GM18502 (cell line): ENCODE measurements around the gene IRAK4.
A peak's percentile ranks its signal among the peaks of the same experiment; 100 is the strongest.
"Not testable (repeated sequence)": the region's sequence is repeated elsewhere in the genome, so short reads cannot be mapped to it uniquely, and the experiment has no call there.

Source experiments
- ATAC-seq: cut with Tn5 transposase; IDR thresholded peaks from one replicate; pipeline ENCODE4 v1.9.1; 2021; ENCODE audit warnings: mild to moderate bottlenecking; ENCODE audit not compliant: unreplicated experiment, poor library complexity

Gene IRAK4

GRCh38 chr12:43758728-43759563 is at the start of gene IRAK4, which contains the start of gene PUS7L:
Gene IRAK4, plus strand, starts transcription at chr12:43758951. Its CDS starts 9,161 bp downstream, at chr12:43768112.
Gene PUS7L, minus strand, starts transcription at chr12:43758790. Its CDS starts 3,545 bp downstream, at chr12:43755245.
- ATAC-seq = peak; percentile 97

DNA sequence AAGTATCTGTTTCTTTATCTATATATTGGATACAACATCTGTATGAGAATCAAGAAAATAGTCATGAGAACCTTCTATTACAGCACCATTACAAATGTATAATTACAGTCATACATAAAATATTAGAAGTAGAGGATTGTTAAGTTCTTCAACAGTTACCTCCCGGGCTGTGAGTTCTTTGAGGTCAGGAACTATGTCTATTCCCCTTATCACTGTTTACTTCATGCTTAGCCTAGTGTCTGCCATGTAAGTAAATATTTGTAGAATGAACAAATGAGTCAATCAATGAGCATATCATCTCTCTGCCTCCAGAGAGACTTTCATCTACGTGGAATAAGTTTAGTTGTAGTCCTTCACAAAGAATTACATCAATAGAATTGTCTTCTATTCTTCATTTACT is 47.4 kb upstream of the IRAK4 start:
- no peak for ATAC-seq

DNA sequence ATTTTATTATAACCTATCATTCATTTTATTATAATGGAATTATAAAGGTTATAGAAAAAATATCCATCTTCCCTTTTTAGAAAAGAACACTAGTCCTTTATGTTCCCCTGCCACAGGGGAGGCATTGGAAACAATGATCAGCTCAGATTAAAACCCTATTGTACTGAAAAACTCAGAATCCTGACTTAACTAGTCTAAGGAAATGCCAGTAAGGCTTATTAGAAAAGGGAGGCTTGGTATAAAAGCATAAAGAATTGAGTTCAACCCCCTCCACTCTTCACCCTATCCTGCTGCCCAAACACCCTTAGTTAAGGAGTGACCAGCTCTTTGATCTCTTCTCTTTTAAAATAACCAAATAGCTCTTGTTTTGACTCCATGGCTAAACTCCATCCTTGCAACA is 36.1 kb upstream of the IRAK4 start:
- ATAC-seq = no peak

DNA sequence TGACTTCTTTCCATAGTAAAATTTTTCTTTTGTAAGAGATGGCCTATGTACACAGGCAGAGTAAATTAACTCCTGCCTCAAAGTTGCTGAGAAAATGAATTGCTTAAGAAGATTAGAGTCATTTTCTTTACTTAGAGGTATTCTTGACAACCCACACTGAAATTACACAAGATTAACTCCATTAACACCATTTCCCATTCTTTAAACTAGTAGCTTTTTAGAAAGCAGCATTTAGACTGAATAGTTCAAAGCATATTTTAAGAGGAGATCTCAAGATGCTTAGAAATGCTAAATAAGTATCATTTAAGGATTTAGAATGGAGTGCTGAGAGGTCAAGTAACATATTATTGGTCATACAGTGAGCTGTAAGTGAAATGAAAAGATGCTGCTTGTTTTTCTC is 35.6 kb upstream of the IRAK4 start:
- ATAC-seq = no peak

GRCh38 chr12:43728117-43728516 is 30.6 kb upstream of the IRAK4 start:
- ATAC-seq = no peak

- ATAC-seq = no peak
These were observed 30.1 kb upstream of the IRAK4 start for GRCh38 chr12:43728698-43729097.

- no peak for ATAC-seq
These were observed 28.5 kb upstream of the IRAK4 start for GRCh38 chr12:43730283-43730682.

DNA sequence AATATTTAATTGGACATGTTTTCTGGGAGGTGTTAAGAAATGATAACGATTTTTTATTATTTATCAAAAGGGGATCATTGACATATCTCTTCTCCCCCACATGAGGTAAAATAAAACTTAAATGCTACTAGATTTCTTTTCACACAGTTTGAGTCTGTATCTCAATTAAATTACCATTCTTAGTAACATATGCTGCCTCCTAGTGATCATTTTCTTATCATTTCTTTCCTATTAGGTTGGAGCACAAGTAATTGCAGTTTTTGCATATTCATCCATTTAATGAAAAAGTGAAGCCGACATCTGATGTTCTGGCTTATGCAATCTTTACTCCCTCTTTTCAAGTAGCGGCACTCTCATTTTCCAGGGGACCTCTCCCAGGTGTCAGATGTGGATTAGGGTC is 25.1 kb upstream of the IRAK4 start:
- no peak for ATAC-seq

DNA sequence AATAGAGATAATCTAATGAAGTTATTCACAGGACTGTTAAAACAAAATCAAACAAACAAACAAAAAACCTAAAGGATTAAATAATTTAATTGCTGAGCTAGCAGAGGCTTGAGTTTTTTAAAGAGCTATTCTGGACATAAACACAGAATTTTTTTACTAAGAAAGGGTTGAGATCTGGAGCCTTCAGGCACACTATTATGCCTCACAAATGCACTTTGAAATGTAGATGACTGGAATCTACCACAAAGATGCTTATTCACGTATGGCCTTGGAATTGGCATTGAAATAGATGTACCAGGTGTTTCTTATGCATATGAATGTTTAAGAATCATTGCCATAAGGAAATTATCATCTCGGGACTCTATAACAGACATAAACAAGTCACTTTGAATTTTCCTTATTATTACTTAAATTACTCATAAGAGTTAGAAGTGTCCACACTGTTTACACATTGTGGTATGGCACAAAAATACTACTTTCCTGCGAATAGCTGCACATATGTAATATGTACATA is 21.8 kb upstream of the IRAK4 start:
- no peak for ATAC-seq

- no peak for ATAC-seq
These were observed 21.1 kb upstream of the IRAK4 start for GRCh38 chr12:43737646-43738045.

GRCh38 chr12:43740511-43741100 is 18.1 kb upstream of the IRAK4 start:
- ATAC-seq = peak; percentile 69

DNA sequence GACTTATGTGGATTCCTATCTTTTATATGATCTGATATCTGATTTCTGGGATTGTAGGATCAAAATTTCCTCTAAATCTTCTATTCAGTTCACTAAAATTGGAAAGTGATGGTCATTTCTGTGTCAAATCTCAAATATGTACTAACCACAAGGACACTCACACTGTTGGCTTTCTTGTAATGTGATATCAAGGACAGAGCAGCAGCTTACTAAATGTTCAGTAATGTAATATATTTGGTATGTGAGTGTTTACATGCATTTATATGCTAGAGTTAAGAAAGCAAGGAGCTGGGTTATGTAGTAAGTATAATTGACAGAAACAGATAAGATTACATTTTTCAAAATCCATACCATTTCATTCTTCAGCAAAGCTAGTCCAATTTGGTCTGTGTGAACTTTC is 16.6 kb upstream of the IRAK4 start:
- ATAC-seq = no peak

DNA sequence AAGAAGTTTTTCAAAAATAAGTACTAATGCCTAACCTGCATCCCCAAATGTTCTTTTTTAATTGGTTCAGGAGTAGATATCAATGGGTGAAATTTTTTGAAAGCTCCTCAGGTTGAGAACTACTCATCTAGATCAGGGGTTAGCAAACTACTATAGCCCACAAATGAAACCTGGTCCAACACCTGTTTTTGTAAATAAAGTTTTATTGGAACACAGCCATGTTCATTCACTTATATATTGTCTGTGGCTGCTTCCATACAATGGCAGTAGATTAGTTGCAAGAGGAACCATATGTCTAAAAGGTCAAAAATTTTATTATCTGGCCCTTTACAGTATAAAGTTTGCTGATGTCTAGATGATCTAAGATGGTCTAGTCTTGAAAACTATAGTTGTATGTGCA is 13.9 kb upstream of the IRAK4 start:
- no peak for ATAC-seq

GRCh38 chr12:43749016-43749415 is 9.7 kb upstream of the IRAK4 start:
- no peak for ATAC-seq

DNA sequence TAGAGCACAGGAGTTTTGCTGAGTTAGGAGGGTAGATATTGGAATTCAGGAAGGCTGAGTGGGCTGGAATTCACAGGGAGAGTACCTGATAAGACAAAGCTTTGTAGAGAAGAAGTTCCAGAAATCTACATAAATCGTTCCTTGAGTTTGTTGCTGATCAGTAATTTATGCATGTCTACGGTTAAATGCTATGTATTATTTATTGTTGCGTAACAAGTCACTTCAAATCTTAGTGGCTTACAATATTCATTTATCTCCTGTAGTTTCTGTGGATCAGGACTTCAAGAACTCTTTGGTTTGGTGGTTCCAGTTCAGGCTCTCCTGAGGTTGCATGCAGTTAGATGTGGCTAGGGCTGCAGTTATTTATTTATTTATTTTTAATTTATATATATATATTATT is 7.9 kb upstream of the IRAK4 start:
- ATAC-seq = no peak

DNA sequence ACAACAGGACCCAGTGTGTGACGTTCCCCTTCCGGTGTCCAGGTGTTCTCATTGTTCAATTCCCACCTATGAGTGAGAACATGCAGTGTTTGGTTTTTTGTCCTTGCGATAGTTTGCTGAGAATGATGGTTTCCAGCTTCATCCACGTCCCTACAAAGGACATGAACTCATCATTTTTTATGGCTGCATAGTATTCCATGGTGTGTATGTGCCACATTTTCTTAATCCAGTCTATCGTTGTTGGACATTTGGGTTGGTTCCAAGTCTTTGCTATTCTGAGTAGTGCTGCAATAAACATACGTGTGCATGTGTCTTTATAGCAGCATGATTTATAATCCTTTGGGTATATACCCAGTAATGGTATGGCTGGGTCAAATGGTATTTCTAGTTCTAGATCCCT is 7.4 kb upstream of the IRAK4 start:
- ATAC-seq = not testable (repeated sequence)

- no peak for ATAC-seq
These were observed 4.7 kb upstream of the IRAK4 start for GRCh38 chr12:43754015-43754414.

DNA sequence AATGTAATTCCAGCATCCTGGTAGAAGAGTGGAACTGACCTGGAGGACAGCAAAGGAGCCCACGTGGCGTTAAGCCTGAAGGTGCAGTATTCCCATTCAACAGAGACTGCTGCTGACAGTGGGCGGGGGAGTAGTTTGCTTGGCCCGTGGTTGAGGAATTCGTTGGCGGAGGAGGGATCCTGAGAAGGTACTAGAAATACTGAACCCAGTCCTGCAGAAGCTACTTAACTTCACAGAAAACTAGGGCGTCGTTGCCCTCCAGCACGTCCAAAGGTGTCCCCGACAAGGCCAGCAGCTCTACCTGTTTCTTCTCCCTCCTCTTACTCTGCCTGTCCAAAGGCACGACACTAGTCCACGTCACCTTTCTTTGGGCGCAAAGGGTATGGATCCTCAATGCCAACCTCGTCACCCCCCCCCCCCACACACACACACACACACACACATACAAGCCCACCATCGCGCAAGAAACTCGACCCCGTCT is 464 bp upstream of the IRAK4 start:
- ATAC-seq = peak; percentile 11

DNA sequence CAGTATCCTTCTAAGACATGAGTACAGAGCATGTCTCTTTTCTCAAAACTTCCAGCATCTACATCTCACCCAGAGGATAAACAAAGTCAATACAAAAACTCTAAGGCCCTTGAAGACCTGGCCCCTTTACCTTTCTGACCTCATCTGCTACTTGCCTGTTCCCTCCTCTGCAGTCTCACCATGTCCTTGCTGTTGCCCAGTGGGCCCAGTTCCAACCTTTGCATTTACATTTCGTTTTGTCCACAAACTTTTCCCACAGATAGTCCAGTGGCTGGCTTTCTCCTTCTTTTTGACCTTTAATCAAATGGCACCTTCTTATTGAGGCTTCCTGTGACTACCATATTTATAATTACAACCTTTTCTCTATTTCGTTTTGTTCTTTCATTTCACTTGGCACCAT is 1.6 kb downstream of the IRAK4 start:
- no peak for ATAC-seq

DNA sequence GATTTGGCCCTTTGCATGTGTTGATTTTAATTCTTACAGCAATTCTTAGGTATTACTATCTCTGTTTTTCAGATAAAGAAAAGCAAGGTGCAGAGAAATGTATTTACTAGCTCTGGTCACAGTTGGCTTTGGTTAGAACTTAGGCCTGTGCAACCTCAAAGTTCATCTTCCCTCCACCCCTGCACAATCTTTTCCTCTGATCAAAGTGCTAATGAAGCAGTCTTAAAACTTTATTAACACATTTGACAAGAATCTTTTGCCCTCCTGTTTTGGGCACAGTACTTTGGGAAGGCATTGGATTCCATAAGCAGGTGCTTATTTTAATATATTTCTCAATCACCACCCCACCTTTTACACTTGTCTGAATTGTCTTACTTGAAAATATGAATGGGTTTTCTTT is 2.7 kb downstream of the IRAK4 start:
- ATAC-seq = no peak

GRCh38 chr12:43762596-43762995 is 3.8 kb downstream of the IRAK4 start:
- ATAC-seq = no peak

GRCh38 chr12:43763769-43764168 is 5.0 kb downstream of the IRAK4 start:
- ATAC-seq = no peak
